H1 (cell line): ENCODE results near the gene GLYR1. TPM values are rescaled to one million over a fixed set of nuclear protein-coding genes. Genes with fewer than 3 reads are reported as not detected.

Experiments
- ASH2L ChIP-seq: fragments of 200-600, 300-600 bp; sonication (generic); IDR thresholded peaks from one replicate; pipeline ENCODE4 v1.7.1; 2017; ENCODE audit warnings: low read length
- CHD7 ChIP-seq: fragments of 300-600 bp; sonication (generic); IDR thresholded peaks from 2 replicates; pipeline ENCODE4 v1.7.1; 2012; ENCODE audit warnings: low read length, moderate library complexity, mild to moderate bottlenecking, inconsistent platforms; ENCODE audit not compliant: insufficient replicate concordance
- GABPA ChIP-seq: IDR thresholded peaks from 2 replicates; pipeline ENCODE4 v1.6.1; 2011; ENCODE audit warnings: mild to moderate bottlenecking, low read length, moderate library complexity, borderline replicate concordance; ENCODE audit not compliant: insufficient read depth
- SIX5 ChIP-seq: IDR thresholded peaks from 2 replicates; pipeline ENCODE4 v1.6.1; 2011; ENCODE audit warnings: mild to moderate bottlenecking, low read depth, low read length
- polyA plus RNA-seq, 7 experiments: library from polyadenylated mRNA; depleted of rRNA in 3 of 7; stranded (reverse) in 5 of 7; unstranded in 2 of 7; fragments of >200 nt in 5 of 7; fragments of 200-250 nt in 2 of 7; gene quantifications; 1 replicate in 5 of 7; 2 replicates in 1 of 7; 4 replicates in 1 of 7; pipeline versions ENCODE4 v1.2.1 to v1.2.3, GENCODE V29; 2011 to 2013; ENCODE audit warnings: missing spikeins in 2 of 7, mixed read lengths in 2 of 7
- total RNA-seq: library from RNA; stranded (reverse); fragmentation: NEBNext Ultra II Directional; extraction: Animal tissue kit (Norgen Biotek cat#: 25700); gene quantifications from 2 replicates; pipeline ENCODE4 v1.2.1, GENCODE V29; 2021

The GLYR1 gene
- total and polyA plus RNA-seq, 2 of the 8 experiments (the other 6 are each of a cell fraction or from before 2014, with no cell fraction given) = 50.2 to 115 TPM

- TF ChIP-seq CHD7 = no peak
- TF ChIP-seq SIX5 = no peak
- no peak for TF ChIP-seq ASH2L
- TF ChIP-seq GABPA = no peak
Observed at GRCh38 chr16:4826980-4827379, 20.1 kb downstream of the GLYR1 start (continued).
